Measurements from ENCODE around the gene COP1. TPM values are rescaled to one million over a fixed set of nuclear protein-coding genes. Genes with fewer than 3 reads are reported as not detected.

COP1 gene
- total and polyA plus RNA-seq, 2 donors (not counting 3 experiments of a cell fraction or from before 2014, with no cell fraction given) = 16.5 to 40.9 TPM

GRCh38 chr1:176208034-176208433 is 948 bp upstream of the COP1 start:
- H4K20me1 ChIP-seq (replicated peaks; ENCODE audit: control insufficient read depth, extremely low read depth, insufficient read depth, low read length) = peaks cover 9% of the 10 kb centered on the region
- H3K4me1 ChIP-seq (ENCODE audit: control insufficient read depth, extremely low read depth, insufficient read depth, low read length) = peaks cover 15% of the 10 kb centered on the region
- ChIA-PET POLR2A (interaction anchor here (0.7 kb wide), 1 partner anchor 13 kb away, joined by 3 read pairs; no protein-coding TSS in a partner anchor), CTCF (interaction anchor here (0.8 to 1.4 kb wide), 4 partner anchors 12 to 1056 kb away, joined by 3 to 5 read pairs (median 3); no protein-coding TSS in a partner anchor)
- no peaks in the 10 kb centered on the region for H3K36me3 ChIP-seq (ENCODE audit: control insufficient read depth in 2 of 2, extremely low read depth in 1 of 2, insufficient read depth in 2 of 2, low read length in 2 of 2)
- peaks cover 38% of the 10 kb centered on the region for H3K79me2 ChIP-seq (ENCODE audit: control insufficient read depth, insufficient read depth, low read length)
- TF ChIP-seq MAX (IDR thresholded peaks at IDR 0.05; ENCODE audit: insufficient read depth, insufficient read length) = no peak
- no peak for TF ChIP-seq CTCF (IDR thresholded peaks at IDR 0.05; ENCODE audit: extremely low read depth in 1 of 2, insufficient read depth in 1 of 2, low read depth in 1 of 2, low read length in 2 of 2)
- TF ChIP-seq FOS (IDR thresholded peaks at IDR 0.05; ENCODE audit: borderline replicate concordance, insufficient read depth, low read length) = no peak
- TF ChIP-seq GATA2 (IDR thresholded peaks at IDR 0.05; ENCODE audit: insufficient read depth, insufficient read length, low read depth, low read length) = no peak
- TF ChIP-seq POLR2A (IDR thresholded peaks at IDR 0.05; ENCODE audit: low read depth, low read length) = no peak
- TF ChIP-seq EZH2 (IDR thresholded peaks at IDR 0.05; ENCODE audit: borderline replicate concordance, low read depth, low read length, severe bottlenecking) = no peak
- TF ChIP-seq POLR2AphosphoS5 (IDR thresholded peaks at IDR 0.05; ENCODE audit: insufficient read depth, low read depth, low read length) = no peak
- no peak for TF ChIP-seq JUN (IDR thresholded peaks at IDR 0.05; ENCODE audit: borderline replicate concordance, insufficient read depth, insufficient read length, low read depth)
- TF ChIP-seq MYC (IDR thresholded peaks at IDR 0.05; ENCODE audit: low read depth, low read length) = no peak
- peak overlapping the region; percentile 64 for H2AFZ ChIP-seq (ENCODE audit: low read depth, low read length)
- H3K9ac ChIP-seq (replicated peaks; ENCODE audit: extremely low read depth, insufficient read depth, low read length) = peak overlapping the region; percentile 91
- no peak for FAIRE-seq
- H3K9me1 ChIP-seq (replicated peaks; ENCODE audit: control insufficient read depth, extremely low read depth, insufficient read depth, low read length) = no peaks in the 10 kb centered on the region
- dilution Hi-C loops (cut with MboI; ENCODE audit: extremely low pct_ligation_motif_present, low sequenced_read_pairs) = no loop called here
- no TSS peak for BruUV-seq (replicated peaks)
- no peaks in the 10 kb centered on the region for H3K27me3 ChIP-seq (ENCODE audit: control insufficient read depth in 2 of 2, insufficient read depth in 2 of 2, low read length in 2 of 2)
- H3K4me2 ChIP-seq (ENCODE audit: insufficient read depth, low read length) = peak overlapping the region; percentile 91
- peak overlapping the region; percentile 26 for H3K27ac ChIP-seq (ENCODE audit: insufficient read depth, low read depth, low read length)
- peak overlapping the region; percentile 27 to 87 (median 77) for H3K4me3 ChIP-seq (replicated peaks in 1 of 3; ENCODE audit: insufficient read depth in 1 of 3, low read depth in 1 of 3, low read length in 3 of 3)
- H3K9me3 ChIP-seq (replicated peaks; ENCODE audit: control insufficient read depth, insufficient read depth, low read length) = no peaks in the 10 kb centered on the region
- no peak for DNase-seq (ENCODE audit: low read depth, low spot score)
- intact Hi-C loops (cut with micrococcal nuclease) = loop anchor here (5.0 to 10.0 kb wide), 3 partner anchors 91 to 833 kb away; no protein-coding TSS in a partner anchor

Measured in endothelial cell of umbilical vein (primary cell).